Frontal cortex (tissue), 4 donors: Measurements from ENCODE around the gene CHRM5. TPM values are rescaled to one million over a fixed set of nuclear protein-coding genes. Genes with fewer than 3 reads are reported as not detected.
"Not testable (repeated sequence)": the region's sequence is repeated elsewhere in the genome, so short reads cannot be mapped to it uniquely, and the experiment has no call there.

Experiments
- DNase-seq, 2 donors: peaks; one replicate each; pipeline ENCODE4 v3.0.0; 2012; ENCODE audit warnings: low spot score in 2 of 2
- FAIRE-seq: peaks from 2 replicates; lab custom pipeline; 2012; peaks lifted over from hg19 to GRCh38; lab: Jason Lieb, UNC
- total RNA-seq: library from RNA; depleted of rRNA; stranded (reverse); fragments of >200 nt; gene quantifications from one replicate; pipeline ENCODE4 v1.2.3, GENCODE V29; 2014
- donor health status: control.
- donor health status: control.
- donor health status: control.

Gene CHRM5
- total RNA-seq, 1 donor from 2014 or later: 0.41 TPM

GRCh38 chr15:33985287-33985686, 17.0 kb downstream of the CHRM5 start:
- DNase-seq (no peak), FAIRE-seq (no peak)

GRCh38 chr15:33985751-33986150, 17.5 kb downstream of the CHRM5 start:
- DNase-seq (no peak), FAIRE-seq (no peak)

GRCh38 chr15:33987444-33987843, 19.1 kb downstream of the CHRM5 start:
- DNase-seq (no peak), FAIRE-seq (no peak)

- FAIRE-seq (no peak), DNase-seq (no peak)
Measured at GRCh38 chr15:33988384-33988783, 20.1 kb downstream of the CHRM5 start.

GRCh38 chr15:33994005-33994615, 25.8 kb downstream of the CHRM5 start:
- no peak for FAIRE-seq
- no peak for DNase-seq

GRCh38 chr15:33995666-33996065, 27.4 kb downstream of the CHRM5 start:
- not testable (repeated sequence) for DNase-seq, FAIRE-seq

GRCh38 chr15:34001536-34001935, 33.2 kb downstream of the CHRM5 start:
- DNase-seq: no peak
- FAIRE-seq: no peak

- FAIRE-seq (no peak), DNase-seq (no peak)
Measured at GRCh38 chr15:34006381-34006780, 38.1 kb downstream of the CHRM5 start.

- no peak for FAIRE-seq
- DNase-seq: no peak
Measured at GRCh38 chr15:34009656-34010055, 41.4 kb downstream of the CHRM5 start.

GRCh38 chr15:34010921-34011320, 42.6 kb downstream of the CHRM5 start:
- DNase-seq: no peak
- no peak for FAIRE-seq

GRCh38 chr15:34011481-34011880, 43.2 kb downstream of the CHRM5 start:
- DNase-seq (no peak), FAIRE-seq (no peak)

- no peak for FAIRE-seq
- DNase-seq: no peak
Measured at GRCh38 chr15:34012461-34013028, 44.2 kb downstream of the CHRM5 start.

- no peak for FAIRE-seq
- DNase-seq: no peak
Measured at GRCh38 chr15:34013746-34014145, 45.4 kb downstream of the CHRM5 start.

- DNase-seq (no peak), FAIRE-seq (no peak)
Measured at GRCh38 chr15:34014556-34014955, 46.3 kb downstream of the CHRM5 start.

GRCh38 chr15:34018021-34018645, 49.8 kb downstream of the CHRM5 start:
- DNase-seq: no peak
- FAIRE-seq: no peak

- FAIRE-seq, DNase-seq: not testable (repeated sequence)
Measured at GRCh38 chr15:34018738-34019137, 50.4 kb downstream of the CHRM5 start.

- DNase-seq (no peak), FAIRE-seq (no peak)
Measured at GRCh38 chr15:34019369-34019990, 51.2 kb downstream of the CHRM5 start.

GRCh38 chr15:34023907-34024306, 55.6 kb downstream of the CHRM5 start:
- FAIRE-seq: no peak
- no peak for DNase-seq

GRCh38 chr15:34025252-34025651, 57.0 kb downstream of the CHRM5 start:
- FAIRE-seq: no peak
- no peak for DNase-seq

- FAIRE-seq: no peak
- no peak for DNase-seq
Measured at GRCh38 chr15:34027606-34028005, 59.3 kb downstream of the CHRM5 start.
